CD4-positive, alpha-beta T cell (primary cell): ENCODE results near the gene TACR1. TPM values are rescaled to one million over a fixed set of nuclear protein-coding genes. Genes with fewer than 3 reads are reported as not detected.

Experiments
- ATAC-seq: fragments of 200-7000 bp; cut with Tn5 transposase; one replicate; pipeline ENCODE4 v1.10.0; 2022; ENCODE audit warnings: mild to moderate bottlenecking; ENCODE audit not compliant: poor library complexity
- CTCF ChIA-PET: fragments of 350-600 bp; sonication (Branson Sonifier 250); formaldehyde crosslinking; loops from one replicate; lab custom pipeline; 2021; ENCODE audit warnings: antibody characterized with exemption, inconsistent platforms; lab: Charles Lee
- POLR2A ChIA-PET: fragments of 350-600 bp; sonication (Branson Sonifier 250); formaldehyde crosslinking; loops from one replicate; lab custom pipeline; 2021; ENCODE audit warnings: antibody characterized with exemption, inconsistent platforms; lab: Charles Lee
- DNase-seq, 14 experiments: peaks; one replicate each; pipeline ENCODE4 v3.0.0-alpha.2; 2013 to 2020; ENCODE audit warnings: mixed read lengths in 2 of 14
- H3K27ac ChIP-seq, 2 donors: one replicate each; pipeline versions ENCODE4 v1.5.1 to v1.7.0; 2013; ENCODE audit warnings: low read length in 2 of 2, low read depth in 1 of 2, mild to moderate bottlenecking in 1 of 2
- H3K27me3 ChIP-seq, 2 experiments: 1 replicate in 1 of 2; 2 replicates in 1 of 2; pipeline versions ENCODE4 v1.6.1 to v1.7.0; 2013; ENCODE audit warnings: low read length in 2 of 2, control low read depth in 1 of 2, mild to moderate bottlenecking in 1 of 2, moderate library complexity in 1 of 2; ENCODE audit not compliant: insufficient read depth in 2 of 2, control insufficient read depth in 1 of 2
- H3K36me3 ChIP-seq: one replicate; pipeline ENCODE4 v1.6.1; 2013; ENCODE audit warnings: low read length, control low read depth; ENCODE audit not compliant: insufficient read depth
- H3K4me1 ChIP-seq: one replicate; pipeline ENCODE4 v1.6.1; 2013; ENCODE audit warnings: low read length, control low read depth; ENCODE audit not compliant: insufficient read depth
- H3K4me3 ChIP-seq: one replicate; pipeline ENCODE4 v1.5.1; 2013; ENCODE audit warnings: mild to moderate bottlenecking, low read length, moderate library complexity
- H3K9me3 ChIP-seq, 2 experiments: 1 replicate in 1 of 2; 2 replicates in 1 of 2; pipeline versions ENCODE4 v1.6.1 to v1.7.0; 2013; ENCODE audit warnings: low read length in 2 of 2, mild to moderate bottlenecking in 2 of 2, control low read depth in 1 of 2, moderate library complexity in 1 of 2; ENCODE audit not compliant: control insufficient read depth in 1 of 2, insufficient read depth in 1 of 2
- H3K27ac Mint-ChIP-seq: one replicate; pipeline ENCODE4 v1.8.0; 2020; ENCODE audit warnings: mixed read lengths
- H3K27me3 Mint-ChIP-seq: one replicate; pipeline ENCODE4 v1.8.0; 2021; ENCODE audit warnings: mixed read lengths
- H3K36me3 Mint-ChIP-seq: one replicate; pipeline ENCODE4 v1.8.0; 2021; ENCODE audit warnings: low read depth, mixed read lengths
- H3K4me1 Mint-ChIP-seq: one replicate; pipeline ENCODE4 v1.8.0; 2021; ENCODE audit warnings: low read depth, mixed read lengths
- H3K4me3 Mint-ChIP-seq: one replicate; pipeline ENCODE4 v1.8.0; 2020; ENCODE audit warnings: mild to moderate bottlenecking, mixed read lengths
- H3K9me3 Mint-ChIP-seq: one replicate; pipeline ENCODE4 v1.8.0; 2020; ENCODE audit warnings: mixed read lengths
- intact Hi-C, 2 experiments: fragments of 100-400 bp; cut with DNase I in 1 of 2; cut with micrococcal nuclease in 1 of 2; formaldehyde crosslinking; loops; one replicate each; pipeline versions ENCODE4 v1.15.1 to v1.9.0; 2023 to 2025; cut with DNase I, micrococcal nuclease
- total RNA-seq, 174 experiments: library from RNA in 2 of 174; stranded (reverse) in 2 of 174; gene quantifications; one replicate each; pipeline ENCODE4 v1.2.3 and lab custom pipeline; 2021 to 2026
- TF ChIP-seq, protein P1 (sequence below): fragments of 200-600 bp; IDR thresholded peaks from one replicate; pipeline ENCODE4 v1.8.0; 2022; ENCODE audit warnings: antibody characterized with exemption, mild to moderate bottlenecking

Gene TACR1
- total RNA-seq, 2 experiments from 2014 or later = 0.14 TPM; not detected in 1

DNA sequence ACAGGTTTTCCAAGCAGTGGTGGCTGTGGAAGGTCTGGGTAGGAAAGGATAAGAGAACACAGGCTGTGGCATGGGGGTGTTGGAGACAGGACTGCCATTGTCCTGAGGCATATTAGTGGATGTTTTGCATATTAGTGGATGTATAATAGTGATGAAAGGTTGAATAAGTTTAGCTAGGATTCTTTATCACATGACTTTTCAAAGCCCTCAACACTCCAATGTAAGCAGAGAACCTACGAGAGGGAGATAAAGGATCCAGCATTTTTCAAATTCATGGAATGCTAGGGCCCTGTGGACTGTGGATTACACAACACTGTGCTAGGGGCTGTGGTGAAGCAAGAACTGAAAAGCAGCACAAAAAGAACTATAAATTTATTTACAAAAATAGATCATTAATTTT lies 177.6 kb downstream of the TACR1 start:
- ATAC-seq = no peak
- CTCF ChIA-PET = interaction anchor here (1.6 kb wide), 1 partner anchor 18 kb away, joined by 4 read pairs; no protein-coding TSS in a partner anchor
- POLR2A ChIA-PET = no interaction called here

DNA sequence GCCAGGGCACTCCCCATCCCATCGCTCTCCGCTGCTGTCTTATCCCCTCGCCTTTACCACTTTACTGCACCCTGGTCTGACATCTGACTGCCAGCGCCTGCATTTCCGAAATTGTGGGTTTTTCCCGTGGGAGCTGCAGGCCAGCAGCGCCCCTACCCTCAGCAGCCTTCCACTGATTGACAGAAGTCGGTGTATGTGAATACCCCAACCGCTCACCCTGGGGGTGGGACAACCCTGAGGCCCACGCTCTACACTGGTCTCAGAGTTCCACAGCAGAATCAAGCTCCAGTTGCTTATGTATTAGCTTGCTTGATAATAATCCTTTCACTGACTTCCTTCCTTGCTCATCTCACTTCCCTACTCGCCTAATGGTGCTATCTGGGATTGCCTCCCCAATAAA lies 178.8 kb downstream of the TACR1 start:
- no peaks in the 10 kb centered on the region for H3K9me3 Mint-ChIP-seq
- Histone ChIP-seq H3K9me3 (no peaks in the 10 kb centered on the region), H3K27ac (no peak overlapping the region), H3K36me3 (no peaks in the 10 kb centered on the region), H3K4me1 (no peaks in the 10 kb centered on the region), H3K27me3 (no peaks in the 10 kb centered on the region), H3K4me3 (no peak overlapping the region)
- intact Hi-C loops = no loop called here
- H3K4me1 Mint-ChIP-seq = no peaks in the 10 kb centered on the region
- H3K27me3 Mint-ChIP-seq = no peaks in the 10 kb centered on the region
- no peak overlapping the region for H3K27ac Mint-ChIP-seq
- peaks cover 4% of the 10 kb centered on the region for H3K36me3 Mint-ChIP-seq
- ATAC-seq (no peak), DNase-seq (no peak)
- POLR2A ChIA-PET = interaction anchor here (0.6 kb wide), 1 partner anchor 58 kb away, joined by 3 read pairs; no protein-coding TSS in a partner anchor
- H3K4me3 Mint-ChIP-seq = no peak overlapping the region
- CTCF ChIA-PET = no interaction called here
- TF ChIP-seq, protein P1, sequence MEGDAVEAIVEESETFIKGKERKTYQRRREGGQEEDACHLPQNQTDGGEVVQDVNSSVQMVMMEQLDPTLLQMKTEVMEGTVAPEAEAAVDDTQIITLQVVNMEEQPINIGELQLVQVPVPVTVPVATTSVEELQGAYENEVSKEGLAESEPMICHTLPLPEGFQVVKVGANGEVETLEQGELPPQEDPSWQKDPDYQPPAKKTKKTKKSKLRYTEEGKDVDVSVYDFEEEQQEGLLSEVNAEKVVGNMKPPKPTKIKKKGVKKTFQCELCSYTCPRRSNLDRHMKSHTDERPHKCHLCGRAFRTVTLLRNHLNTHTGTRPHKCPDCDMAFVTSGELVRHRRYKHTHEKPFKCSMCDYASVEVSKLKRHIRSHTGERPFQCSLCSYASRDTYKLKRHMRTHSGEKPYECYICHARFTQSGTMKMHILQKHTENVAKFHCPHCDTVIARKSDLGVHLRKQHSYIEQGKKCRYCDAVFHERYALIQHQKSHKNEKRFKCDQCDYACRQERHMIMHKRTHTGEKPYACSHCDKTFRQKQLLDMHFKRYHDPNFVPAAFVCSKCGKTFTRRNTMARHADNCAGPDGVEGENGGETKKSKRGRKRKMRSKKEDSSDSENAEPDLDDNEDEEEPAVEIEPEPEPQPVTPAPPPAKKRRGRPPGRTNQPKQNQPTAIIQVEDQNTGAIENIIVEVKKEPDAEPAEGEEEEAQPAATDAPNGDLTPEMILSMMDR = no peak

More for the DNA sequence above, 177.6 kb downstream of the TACR1 start:
- H3K27ac ChIP-seq = no peak overlapping the region
- Mint-ChIP-seq H3K4me3 (no peak overlapping the region), H3K9me3 (no peaks in the 10 kb centered on the region), H3K27ac (no peak overlapping the region), H3K36me3 (no peaks in the 10 kb centered on the region), H3K4me1 (no peaks in the 10 kb centered on the region), H3K27me3 (no peaks in the 10 kb centered on the region)
- TF ChIP-seq, protein P1 = no peak
- H3K4me3 ChIP-seq = no peak overlapping the region
- no peak for DNase-seq
- intact Hi-C loops = no loop called here
- H3K4me1 ChIP-seq = no peaks in the 10 kb centered on the region
- H3K27me3 ChIP-seq = no peaks in the 10 kb centered on the region
- no peaks in the 10 kb centered on the region for H3K9me3 ChIP-seq
- no peaks in the 10 kb centered on the region for H3K36me3 ChIP-seq

DNA sequence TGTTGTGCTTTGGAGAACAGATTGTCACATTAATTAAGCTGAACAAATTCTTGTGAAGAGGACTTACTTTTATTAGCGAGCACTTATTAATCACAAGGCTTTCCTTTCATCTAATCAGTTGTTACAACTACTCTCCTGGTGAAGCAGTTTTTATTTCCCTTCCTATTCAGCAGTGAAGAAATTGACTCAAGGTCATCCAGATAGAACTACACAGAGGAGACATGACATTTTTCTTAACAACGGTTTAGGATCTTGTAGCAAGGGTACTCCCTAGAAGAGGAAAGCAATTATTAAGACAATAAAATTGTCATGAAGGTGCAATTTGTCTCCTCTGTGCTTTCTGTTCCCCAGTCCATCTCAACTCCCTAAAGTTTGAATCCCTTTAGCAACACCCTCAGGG lies 179.5 kb downstream of the TACR1 start:
- Mint-ChIP-seq H3K4me3 (no peak overlapping the region), H3K36me3 (peaks cover 11% of the 10 kb centered on the region), H3K4me1 (no peaks in the 10 kb centered on the region), H3K27me3 (no peaks in the 10 kb centered on the region), H3K27ac (no peak overlapping the region), H3K9me3 (no peaks in the 10 kb centered on the region)
- no peaks in the 10 kb centered on the region for H3K9me3 ChIP-seq
- intact Hi-C loops = no loop called here
- CTCF ChIA-PET = no interaction called here
- ATAC-seq (no peak), DNase-seq (no peak)
- H3K36me3 ChIP-seq = no peaks in the 10 kb centered on the region
- POLR2A ChIA-PET = no interaction called here
- H3K27ac ChIP-seq = no peak overlapping the region
- TF ChIP-seq, protein P1 = no peak
- H3K4me3 ChIP-seq = no peak overlapping the region
- no peaks in the 10 kb centered on the region for H3K27me3 ChIP-seq
- H3K4me1 ChIP-seq = no peaks in the 10 kb centered on the region
